AG04449 (cell line): ENCODE measurements around the gene TACR1.
"Not testable (repeated sequence)": the region's sequence is repeated elsewhere in the genome, so short reads cannot be mapped to it uniquely, and the experiment has no call there.

Experiments
- CTCF ChIA-PET: fragments of 350-600 bp; formaldehyde crosslinking; extraction: SDS; loops from one replicate; lab custom pipeline; 2021; ENCODE audit warnings: antibody characterized with exemption; lab: Yijun Ruan, JAX
- POLR2A ChIA-PET: fragments of 400-600, 350-600 bp; formaldehyde crosslinking; extraction: SDS; loops from one replicate; lab custom pipeline; 2020; ENCODE audit warnings: antibody characterized with exemption, inconsistent platforms; lab: Yijun Ruan, JAX
- DNase-seq: peaks from one replicate; pipeline ENCODE4 v3.0.0-alpha.2; 2010; ENCODE audit warnings: low read depth, low spot score
- H3K4me3 ChIP-seq: 2 replicates; pipeline ENCODE4 v1.5.1; 2011; ENCODE audit warnings: low read depth, mild to moderate bottlenecking, control low read depth, low read length
- TF ChIP-seq, protein P1 (sequence below): IDR thresholded peaks from one replicate; pipeline ENCODE4 v1.5.1; 2011; ENCODE audit warnings: mild to moderate bottlenecking, moderate library complexity, low read length, control low read depth, inconsistent platforms; ENCODE audit not compliant: insufficient read depth; ENCODE audit errors: missing control alignments

The TACR1 gene

DNA sequence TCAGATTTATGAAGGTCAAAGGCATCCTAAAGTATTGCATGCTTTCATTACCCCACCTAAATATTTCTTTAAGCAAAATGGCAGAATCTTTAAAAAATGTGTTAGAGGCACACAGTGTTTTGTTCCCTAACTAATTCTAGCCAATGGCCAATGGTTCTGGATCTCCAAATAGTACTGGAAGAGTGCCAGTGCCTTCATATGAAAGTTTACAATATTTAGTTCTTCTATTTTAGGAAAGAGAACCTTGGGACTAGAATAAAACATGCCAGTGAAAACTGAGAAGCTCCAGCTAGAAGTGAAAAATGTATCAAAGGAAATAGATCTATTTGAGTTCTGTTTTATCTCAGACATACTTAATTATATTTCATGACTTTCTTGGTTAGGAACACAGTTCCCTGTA, 37.1 kb downstream of the TACR1 start:
- ChIA-PET CTCF (interaction anchor here (1.5 kb wide), 1 partner anchor 37 kb away, joined by 3 read pairs; the partner anchor contains the start of gene TACR1), POLR2A (no interaction called here)
- TF ChIP-seq, protein P1, sequence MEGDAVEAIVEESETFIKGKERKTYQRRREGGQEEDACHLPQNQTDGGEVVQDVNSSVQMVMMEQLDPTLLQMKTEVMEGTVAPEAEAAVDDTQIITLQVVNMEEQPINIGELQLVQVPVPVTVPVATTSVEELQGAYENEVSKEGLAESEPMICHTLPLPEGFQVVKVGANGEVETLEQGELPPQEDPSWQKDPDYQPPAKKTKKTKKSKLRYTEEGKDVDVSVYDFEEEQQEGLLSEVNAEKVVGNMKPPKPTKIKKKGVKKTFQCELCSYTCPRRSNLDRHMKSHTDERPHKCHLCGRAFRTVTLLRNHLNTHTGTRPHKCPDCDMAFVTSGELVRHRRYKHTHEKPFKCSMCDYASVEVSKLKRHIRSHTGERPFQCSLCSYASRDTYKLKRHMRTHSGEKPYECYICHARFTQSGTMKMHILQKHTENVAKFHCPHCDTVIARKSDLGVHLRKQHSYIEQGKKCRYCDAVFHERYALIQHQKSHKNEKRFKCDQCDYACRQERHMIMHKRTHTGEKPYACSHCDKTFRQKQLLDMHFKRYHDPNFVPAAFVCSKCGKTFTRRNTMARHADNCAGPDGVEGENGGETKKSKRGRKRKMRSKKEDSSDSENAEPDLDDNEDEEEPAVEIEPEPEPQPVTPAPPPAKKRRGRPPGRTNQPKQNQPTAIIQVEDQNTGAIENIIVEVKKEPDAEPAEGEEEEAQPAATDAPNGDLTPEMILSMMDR = no peak
- DNase-seq = no peak
- H3K4me3 ChIP-seq = no peak overlapping the region

DNA sequence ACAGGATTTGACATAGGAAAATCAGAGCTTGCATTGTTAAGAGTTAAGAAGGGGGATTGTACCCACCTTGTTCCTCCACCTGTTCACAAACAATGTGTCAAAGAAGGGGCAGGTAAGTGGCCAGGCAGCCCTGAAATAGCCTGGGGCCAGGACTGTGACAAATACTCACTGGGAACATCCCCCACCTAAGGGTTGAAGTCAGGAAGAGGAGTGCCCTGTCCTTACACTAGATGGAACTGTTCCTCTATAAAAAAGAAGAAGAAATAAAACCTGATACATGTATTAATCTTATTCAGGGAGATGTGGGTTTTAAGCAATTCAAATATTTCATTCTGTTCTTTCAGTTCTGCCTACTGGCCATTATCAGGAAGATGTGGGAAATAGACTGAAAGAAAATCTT, 41.9 kb downstream of the TACR1 start:
- ChIA-PET POLR2A (no interaction called here), CTCF (interaction anchor here (0.7 to 3.0 kb wide), 13 partner anchors 12 to 470 kb away, joined by 3 to 14 read pairs (median 3); partner anchors contain the start of gene TACR1)
- no peak for DNase-seq
- H3K4me3 ChIP-seq = no peak overlapping the region
- TF ChIP-seq, protein P1 = peak; percentile 6

DNA sequence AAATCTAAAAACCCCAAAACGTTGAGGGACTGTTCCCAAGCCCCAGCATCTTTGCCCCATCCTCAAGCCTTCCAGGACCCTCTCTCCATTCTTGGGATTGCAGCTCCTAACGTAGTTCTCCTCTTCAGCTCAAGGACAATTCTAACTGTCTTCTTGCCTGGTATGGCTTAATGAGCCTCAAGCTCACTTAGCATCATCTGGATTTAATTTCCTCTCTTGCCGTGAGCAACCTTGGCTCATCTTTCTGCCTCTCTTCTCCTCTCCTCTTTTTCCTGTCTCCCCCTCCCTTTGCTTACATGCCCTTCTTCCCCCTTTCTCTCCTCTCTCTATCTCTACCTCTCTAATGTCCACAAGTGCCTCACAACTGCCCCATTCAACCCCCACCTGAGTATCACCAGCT, 44.2 kb downstream of the TACR1 start:
- ChIA-PET POLR2A (no interaction called here), CTCF (interaction anchor here (0.8 to 1.5 kb wide), 3 partner anchors 14 to 471 kb away, joined by 3 to 4 read pairs (median 3); partner anchors contain the start of gene TACR1)
- DNase-seq = no peak
- TF ChIP-seq, protein P1 = no peak
- no peak overlapping the region for H3K4me3 ChIP-seq

DNA sequence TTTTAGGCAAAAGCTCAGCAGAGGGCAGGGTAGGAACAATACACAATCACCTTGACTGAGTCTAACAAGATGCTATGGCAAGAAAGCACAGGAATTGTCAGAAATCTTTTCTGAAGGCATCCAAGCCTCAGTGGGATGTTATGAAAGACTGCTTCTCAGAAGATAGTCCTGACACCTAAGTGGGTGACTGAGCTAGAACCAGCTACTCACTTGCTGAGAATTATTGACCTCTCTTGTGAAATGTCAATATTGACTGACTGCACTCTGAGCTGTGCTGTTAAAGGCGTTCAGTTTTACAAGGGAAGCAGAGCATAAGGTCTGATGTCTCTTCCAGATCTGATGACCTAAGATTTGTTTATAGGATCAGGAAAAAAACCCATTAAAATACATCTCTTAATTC, 46.1 kb downstream of the TACR1 start:
- ChIA-PET CTCF (interaction anchor here (1.0 to 1.1 kb wide), 2 partner anchors 46 to 251 kb away, joined by 3 to 5 read pairs; partner anchors contain the start of gene TACR1), POLR2A (no interaction called here)
- no peak for DNase-seq
- H3K4me3 ChIP-seq = no peak overlapping the region
- TF ChIP-seq, protein P1 = no peak

DNA sequence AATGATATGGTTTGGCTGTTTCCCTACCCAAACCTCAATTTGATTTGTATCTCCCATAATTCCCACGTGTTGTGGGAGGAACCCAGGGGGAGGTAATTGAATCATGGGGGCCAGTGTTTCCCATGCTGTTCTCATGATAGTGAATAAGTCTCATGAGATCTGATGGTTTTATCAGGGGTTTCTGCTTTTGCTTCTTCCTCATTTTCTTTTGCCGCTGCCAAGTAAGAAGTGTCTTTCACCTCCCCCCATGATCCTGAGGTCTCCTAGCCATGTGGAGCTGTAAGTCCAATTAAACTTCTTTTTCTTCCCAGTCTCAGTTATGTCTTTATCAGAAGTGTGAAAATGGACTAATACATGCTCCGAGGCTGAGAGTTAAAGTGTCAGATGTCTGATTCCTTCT, 47.1 kb downstream of the TACR1 start:
- CTCF ChIA-PET, POLR2A ChIA-PET, DNase-seq, H3K4me3 ChIP-seq: not testable (repeated sequence)

DNA sequence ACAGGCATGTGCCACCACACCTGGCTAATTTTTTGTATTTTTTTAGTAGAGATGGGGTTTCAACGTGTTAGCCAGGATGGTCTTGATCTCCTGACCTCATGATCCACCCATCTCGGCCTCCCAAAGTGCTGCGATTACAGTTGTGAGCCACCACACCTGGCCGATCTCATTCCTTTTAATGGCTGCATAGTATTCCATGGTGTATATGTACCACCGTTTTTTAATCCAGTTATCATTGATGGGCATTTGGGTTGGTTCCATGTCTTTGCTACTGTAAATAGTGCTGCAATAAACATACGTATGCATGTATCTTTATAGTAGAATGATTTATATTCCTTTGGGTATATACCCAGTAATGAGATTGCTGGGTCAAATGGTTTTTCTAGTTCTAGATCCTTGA, 51.4 kb downstream of the TACR1 start:
- CTCF ChIA-PET = interaction anchor here (2.5 kb wide), 1 partner anchor 229 kb away, joined by 6 read pairs; no protein-coding TSS in a partner anchor
- DNase-seq, H3K4me3 ChIP-seq, POLR2A ChIA-PET: not testable (repeated sequence)

DNA sequence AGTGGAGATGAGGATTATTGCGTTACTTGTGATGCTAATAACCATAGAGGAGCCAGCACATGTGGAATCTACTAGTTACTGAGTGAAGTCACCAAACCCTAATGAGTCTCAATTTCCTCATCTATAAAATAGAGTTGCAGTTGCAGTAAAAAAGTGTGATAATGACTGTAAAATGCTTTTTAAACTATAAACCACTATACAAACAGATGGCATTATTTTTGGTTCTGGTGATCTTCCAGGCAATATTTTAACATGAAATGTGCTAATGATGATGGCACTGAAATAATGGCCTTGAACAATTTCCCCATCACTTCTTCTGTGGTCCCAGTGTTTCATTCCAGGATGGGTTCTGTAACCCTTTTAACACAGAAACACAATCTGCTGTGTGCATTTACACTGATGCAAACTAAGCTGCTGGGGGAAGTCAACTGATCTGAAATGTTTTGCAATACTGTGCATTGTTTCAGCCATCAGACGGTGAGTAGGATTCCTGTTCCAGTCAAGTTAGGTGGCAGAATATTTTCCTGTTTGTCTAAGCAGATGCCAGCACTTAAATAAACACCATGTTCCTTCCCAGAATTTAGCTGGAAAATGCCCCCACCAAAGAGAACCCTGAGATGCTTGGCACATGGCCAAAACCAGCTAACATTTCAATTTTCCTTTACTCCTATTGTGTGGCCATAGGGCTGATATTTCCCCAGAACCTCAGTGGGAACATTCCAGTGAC, 52.6 kb downstream of the TACR1 start:
- H3K4me3 ChIP-seq = no peak overlapping the region
- peak; percentile 12 for DNase-seq
- CTCF ChIA-PET = interaction anchor here (0.7 to 2.5 kb wide), 3 partner anchors 11 to 228 kb away, joined by 3 to 6 read pairs (median 3); no protein-coding TSS in a partner anchor
- POLR2A ChIA-PET = no interaction called here
- TF ChIP-seq, protein P1 = no peak

DNA sequence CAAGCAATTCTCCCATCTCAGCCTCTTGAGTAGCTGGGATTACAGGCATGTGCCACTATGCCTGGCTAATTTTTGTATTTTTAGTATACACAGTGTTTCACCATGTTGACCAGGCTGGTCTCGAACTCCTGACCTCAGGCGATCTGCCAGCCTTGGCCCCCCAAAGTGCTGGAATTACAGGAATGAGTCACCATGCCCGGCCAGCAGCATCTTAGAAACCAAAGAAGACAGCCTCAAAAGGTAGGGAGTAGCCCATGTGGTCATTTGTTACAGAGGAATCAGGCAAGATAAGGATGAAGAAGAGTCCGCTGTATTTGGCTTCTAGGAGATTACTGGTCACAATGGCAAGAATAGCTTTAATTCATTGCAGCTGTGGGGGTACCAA, 53.1 kb downstream of the TACR1 start:
- H3K4me3 ChIP-seq, POLR2A ChIA-PET, CTCF ChIA-PET, DNase-seq: not testable (repeated sequence)
